ENCODE data around the gene OSBPL2. TPM values are rescaled to one million over a fixed set of nuclear protein-coding genes. Genes with fewer than 3 reads are reported as not detected.

Gene OSBPL2
- total and polyA plus RNA-seq, 9 of the 15 experiments (the other 6 are each of a cell fraction or from before 2014, with no cell fraction given) = 2.5 to 25.6 (median 14.1) TPM

- TF ChIP-seq PHF20 (IDR thresholded peaks at IDR 0.05; ENCODE audit: partially characterized antibody) = no peak
- TF ChIP-seq, protein P1, sequence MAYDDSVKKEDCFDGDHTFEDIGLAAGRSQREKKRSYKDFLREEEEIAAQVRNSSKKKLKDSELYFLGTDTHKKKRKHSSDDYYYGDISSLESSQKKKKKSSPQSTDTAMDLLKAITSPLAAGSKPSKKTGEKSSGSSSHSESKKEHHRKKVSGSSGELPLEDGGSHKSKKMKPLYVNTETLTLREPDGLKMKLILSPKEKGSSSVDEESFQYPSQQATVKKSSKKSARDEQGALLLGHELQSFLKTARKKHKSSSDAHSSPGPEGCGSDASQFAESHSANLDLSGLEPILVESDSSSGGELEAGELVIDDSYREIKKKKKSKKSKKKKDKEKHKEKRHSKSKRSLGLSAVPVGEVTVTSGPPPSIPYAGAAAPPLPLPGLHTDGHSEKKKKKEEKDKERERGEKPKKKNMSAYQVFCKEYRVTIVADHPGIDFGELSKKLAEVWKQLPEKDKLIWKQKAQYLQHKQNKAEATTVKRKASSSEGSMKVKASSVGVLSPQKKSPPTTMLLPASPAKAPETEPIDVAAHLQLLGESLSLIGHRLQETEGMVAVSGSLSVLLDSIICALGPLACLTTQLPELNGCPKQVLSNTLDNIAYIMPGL (CRISPR knock-in tag; IDR thresholded peaks at IDR 0.05) = no peak
Observed at GRCh38 chr20:62232770-62233645, 5.3 kb upstream of the OSBPL2 start (continued).

DNA sequence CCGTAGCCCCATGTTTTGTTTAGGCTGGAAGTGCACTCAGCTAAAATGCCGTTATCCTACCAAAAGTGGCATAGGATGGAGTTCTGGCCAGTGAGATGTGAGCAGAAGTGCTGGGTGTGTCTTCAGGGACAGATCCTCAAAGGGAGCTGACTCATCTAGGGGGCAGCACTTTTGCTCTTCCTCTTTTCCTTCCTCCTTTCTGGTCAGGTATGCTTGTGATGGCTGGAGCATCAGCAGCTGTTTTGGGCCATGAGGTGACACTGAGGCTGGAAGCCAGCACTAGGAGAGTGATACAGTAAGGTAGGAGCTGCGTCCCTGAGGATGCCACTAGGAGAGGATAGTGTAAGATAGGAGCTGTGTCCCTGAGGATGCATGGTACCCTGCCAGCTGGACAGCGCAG is 4.6 kb upstream of the OSBPL2 start:
- no peak for ATAC-seq
- H3K36me3 ChIP-seq (ENCODE audit: control insufficient read depth, insufficient read depth, low read length) = no peaks in the 10 kb centered on the region
- no peaks in the 10 kb centered on the region for H3K27me3 ChIP-seq (ENCODE audit: control insufficient read depth in 2 of 2, insufficient read depth in 2 of 2, low read length in 2 of 2)
- H3K4me1 ChIP-seq (replicated peaks in 1 of 2; ENCODE audit: control insufficient read depth in 2 of 2, insufficient read depth in 2 of 2, low read length in 2 of 2) = peaks cover 10 to 40% of the 10 kb centered on the region in 2 experiments; a peak in 4 of 5 replicates
- H3K4me2 ChIP-seq (ENCODE audit: insufficient read depth, low read length) = no peak overlapping the region
- BruUV-seq (replicated peaks) = no TSS peak
- DNase-seq (ENCODE audit: extremely low read depth in 1 of 4, low spot score in 3 of 4) = no peak
- 29% methylated on average over 4 of the region's 4 CpGs for WGBS (ENCODE audit: insufficient coverage, low coverage, missing lambda C conversion rate)
- H3K4me3 ChIP-seq = no peak overlapping the region
- CTCF ChIA-PET (ENCODE audit: low intra/inter-chr PET ratio) = no interaction called here
- peak; percentile 67 for FAIRE-seq
- H3K9me3 ChIP-seq (replicated peaks; ENCODE audit: control insufficient read depth, insufficient read depth, low read depth, low read length) = peaks cover 7% of the 10 kb centered on the region; the same call in 1 of the 2 replicates
- H3K9me1 ChIP-seq (ENCODE audit: control insufficient read depth, insufficient read depth, low read length) = peaks cover 11% of the 10 kb centered on the region
- H3K9ac ChIP-seq (ENCODE audit: insufficient read depth in 1 of 2, low read depth in 2 of 2, low read length in 2 of 2) = no peak overlapping the region
- POLR2A ChIA-PET = interaction anchor here (0.9 kb wide), 1 partner anchor 12 kb away, joined by 3 read pairs; no protein-coding TSS in a partner anchor
- no peaks in the 10 kb centered on the region; the same call in 2 of the 3 replicates for H3K79me2 ChIP-seq (ENCODE audit: control insufficient read depth, insufficient read depth, low read length)
- H2AFZ ChIP-seq (ENCODE audit: low read depth, low read length) = no peak overlapping the region
- no peaks in the 10 kb centered on the region for H4K20me1 ChIP-seq (replicated peaks; ENCODE audit: control insufficient read depth, insufficient read depth, low read length)
- intact Hi-C loops (cut with micrococcal nuclease) = no loop called here
- no peak overlapping the region for H3K27ac ChIP-seq (ENCODE audit: extremely low read depth, low read depth, low read length)
- in situ Hi-C loops (cut with MboI) = no loop called here
- TF ChIP-seq, protein P2, sequence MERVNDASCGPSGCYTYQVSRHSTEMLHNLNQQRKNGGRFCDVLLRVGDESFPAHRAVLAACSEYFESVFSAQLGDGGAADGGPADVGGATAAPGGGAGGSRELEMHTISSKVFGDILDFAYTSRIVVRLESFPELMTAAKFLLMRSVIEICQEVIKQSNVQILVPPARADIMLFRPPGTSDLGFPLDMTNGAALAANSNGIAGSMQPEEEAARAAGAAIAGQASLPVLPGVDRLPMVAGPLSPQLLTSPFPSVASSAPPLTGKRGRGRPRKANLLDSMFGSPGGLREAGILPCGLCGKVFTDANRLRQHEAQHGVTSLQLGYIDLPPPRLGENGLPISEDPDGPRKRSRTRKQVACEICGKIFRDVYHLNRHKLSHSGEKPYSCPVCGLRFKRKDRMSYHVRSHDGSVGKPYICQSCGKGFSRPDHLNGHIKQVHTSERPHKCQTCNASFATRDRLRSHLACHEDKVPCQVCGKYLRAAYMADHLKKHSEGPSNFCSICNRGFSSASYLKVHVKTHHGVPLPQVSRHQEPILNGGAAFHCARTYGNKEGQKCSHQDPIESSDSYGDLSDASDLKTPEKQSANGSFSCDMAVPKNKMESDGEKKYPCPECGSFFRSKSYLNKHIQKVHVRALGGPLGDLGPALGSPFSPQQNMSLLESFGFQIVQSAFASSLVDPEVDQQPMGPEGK (CRISPR knock-in tag; IDR thresholded peaks at IDR 0.05; ENCODE audit: borderline replicate concordance) = no peak
- TF ChIP-seq BCOR (IDR thresholded peaks at IDR 0.05) = peak; percentile 91
- peak; percentile 97 for TF ChIP-seq SMARCA5 (IDR thresholded peaks at IDR 0.05)
- TF ChIP-seq KDM1A (IDR thresholded peaks at IDR 0.05) = peak; percentile 52 to 65
- no peak for TF ChIP-seq ZKSCAN8 (CRISPR knock-in tag; IDR thresholded peaks at IDR 0.05)
- peak; percentile 51; the same call in 1 of the 2 replicates for TF ChIP-seq CEBPZ (IDR thresholded peaks at IDR 0.05; ENCODE audit: borderline replicate concordance, low read depth, low read length)
- no peak for TF ChIP-seq GATAD2A (IDR thresholded peaks at IDR 0.05)
- no peak for TF ChIP-seq ZNF280B (CRISPR knock-in tag; IDR thresholded peaks at IDR 0.05)
- peak; percentile 53; the same call in 1 of the 2 replicates for TF ChIP-seq NFE2 (IDR thresholded peaks at IDR 0.05; ENCODE audit: low read depth)

Measured in K562 (cell line).